HCT116 (cell line): Measurements from ENCODE around the gene EEPD1.

Source experiments
- ATF3 ChIP-seq: IDR thresholded peaks from 2 replicates; pipeline ENCODE4 v1.6.1; 2012
- CTCF ChIP-seq, 3 experiments: fragments of 200-600 bp in 1 of 3; sonication (generic) in 1 of 3; IDR thresholded peaks in 2 of 3; conservative IDR thresholded peaks in 1 of 3; 2 replicates each; pipeline ENCODE4 v1.5.1; 2012 to 2017; ENCODE audit warnings: low read depth in 2 of 3, low read length in 2 of 3, antibody characterized with exemption in 1 of 3, borderline replicate concordance in 1 of 3, control low read depth in 1 of 3, mild to moderate bottlenecking in 1 of 3, mixed read lengths in 1 of 3, mixed run types in 1 of 3, moderate library complexity in 1 of 3; ENCODE audit not compliant: insufficient read depth in 1 of 3
- EZH2phosphoT487 ChIP-seq: fragments of 200-600 bp; IDR thresholded peaks from 2 replicates; pipeline ENCODE4 v1.6.1; 2018; ENCODE audit warnings: antibody characterized with exemption, borderline replicate concordance
- JUND ChIP-seq: IDR thresholded peaks from 2 replicates; pipeline ENCODE4 v1.6.1; 2012
- MAX ChIP-seq: IDR thresholded peaks from 2 replicates; pipeline ENCODE4 v1.6.1; 2012
- POLR2A ChIP-seq: IDR thresholded peaks from 2 replicates; pipeline ENCODE4 v1.7.0; 2011; ENCODE audit warnings: borderline replicate concordance; ENCODE audit not compliant: insufficient read depth, insufficient read length; ENCODE audit errors: extremely low read depth
- POLR2AphosphoS5 ChIP-seq: IDR thresholded peaks from 2 replicates; pipeline ENCODE4 v1.6.1; 2011; ENCODE audit warnings: mild to moderate bottlenecking, low read depth, low read length, moderate library complexity
- SP1 ChIP-seq: IDR thresholded peaks from 2 replicates; pipeline ENCODE4 v1.6.1; 2012; ENCODE audit warnings: low read depth
- TCF7L2 ChIP-seq: IDR thresholded peaks from 2 replicates; pipeline ENCODE4 v1.7.0; 2011; ENCODE audit warnings: borderline replicate concordance, inconsistent platforms; ENCODE audit not compliant: insufficient read depth, insufficient read length; ENCODE audit errors: extremely low read depth
- ZNF274 ChIP-seq: fragments of 200-500 bp; sonication (Bioruptor generic); IDR thresholded peaks from 2 replicates; pipeline ENCODE4 v1.6.1; 2014; ENCODE audit warnings: mild to moderate bottlenecking, low read depth, low read length, inconsistent platforms

DNA sequence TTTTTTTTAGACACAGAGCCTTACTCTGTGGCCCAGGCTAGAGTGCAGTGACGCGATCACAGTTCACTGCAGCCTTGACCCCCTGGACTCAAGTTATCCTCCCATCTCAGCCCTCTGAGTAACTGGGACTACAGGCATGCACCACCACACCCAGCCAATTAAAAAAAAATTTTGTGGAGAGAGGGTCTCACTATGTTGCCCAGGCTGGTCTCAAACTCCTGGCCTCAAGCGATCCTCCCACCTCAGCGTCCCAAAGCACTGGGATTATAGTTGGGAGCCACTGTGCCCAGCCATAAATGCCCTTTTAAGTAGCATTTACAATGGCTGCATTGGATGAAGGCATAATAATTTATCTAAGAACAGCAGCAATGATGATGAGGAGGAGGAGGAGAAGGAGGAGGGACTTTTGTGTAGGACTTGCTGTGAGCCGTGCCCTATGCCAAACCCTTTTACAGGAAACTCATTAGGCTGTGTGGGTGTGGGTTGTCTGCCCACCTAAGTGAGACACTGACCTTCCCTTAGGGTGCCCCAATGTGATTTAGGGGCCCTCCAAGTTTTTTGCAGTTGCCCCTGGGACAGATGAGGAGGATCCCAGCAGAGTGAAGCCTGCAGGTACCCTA, 51.1 kb downstream of the EEPD1 start:
- TF ChIP-seq JUND, result no peak
- TF ChIP-seq CTCF (IDR thresholded peaks at IDR 0.05 in 2 of 3, conservative IDR thresholded peaks at IDR 0.05 in 1 of 3; ENCODE audit: borderline replicate concordance in 1 of 3, insufficient read depth in 1 of 3, low read depth in 2 of 3, low read length in 2 of 3), result no peak
- TF ChIP-seq POLR2AphosphoS5, result no peak
- no peak for TF ChIP-seq SP1
- no peak for TF ChIP-seq EZH2phosphoT487
- TF ChIP-seq ZNF274, result no peak
- no peak for TF ChIP-seq POLR2A
- no peak for TF ChIP-seq MAX
- TF ChIP-seq ATF3, result no peak
- TF ChIP-seq TCF7L2, result no peak
